DOHH2 (cell line): Measurements from ENCODE around the gene N4BP2L2.

Experiments
- H3F3A ChIP-seq: fragments of 200-600 bp; sonication (generic), shearing (Covaris generic); 2 replicates; pipeline ENCODE4 v1.6.0; 2016; ENCODE audit warnings: antibody characterized with exemption, mild to moderate bottlenecking; ENCODE audit not compliant: control insufficient read depth, insufficient read depth
- H3K27ac ChIP-seq: fragments of 200-600 bp; sonication (generic); 2 replicates; pipeline ENCODE4 v1.5.1; 2014; ENCODE audit warnings: low read depth, mild to moderate bottlenecking, low read length, moderate library complexity
- H3K27me3 ChIP-seq: fragments of 200-600 bp; sonication (generic); 2 replicates; pipeline ENCODE4 v1.6.1; 2014; ENCODE audit warnings: mild to moderate bottlenecking, low read length, mixed read lengths; ENCODE audit not compliant: control insufficient read depth
- H3K36me3 ChIP-seq: fragments of 200-600 bp; sonication (generic); 2 replicates; pipeline ENCODE4 v1.6.1; 2014; ENCODE audit warnings: mild to moderate bottlenecking, low read length, moderate library complexity, mixed read lengths; ENCODE audit not compliant: control insufficient read depth
- H3K4me1 ChIP-seq: fragments of 200-600 bp; sonication (generic); 2 replicates; pipeline ENCODE4 v1.6.1; 2014; ENCODE audit warnings: mild to moderate bottlenecking, low read length, mixed read lengths; ENCODE audit not compliant: control insufficient read depth
- H3K4me2 ChIP-seq: fragments of 200-600 bp; sonication (generic); 2 replicates; pipeline ENCODE4 v1.6.0; 2014; ENCODE audit warnings: mild to moderate bottlenecking, low read length, moderate library complexity
- H3K4me3 ChIP-seq: fragments of 200-600 bp; sonication (generic); 2 replicates; pipeline ENCODE4 v1.5.1; 2014; ENCODE audit warnings: mild to moderate bottlenecking, low read length, mixed read lengths
- H3K79me2 ChIP-seq: fragments of 200-600 bp; sonication (generic); 2 replicates; pipeline ENCODE4 v1.6.1; 2014; ENCODE audit warnings: mild to moderate bottlenecking, low read length, mixed read lengths; ENCODE audit not compliant: control insufficient read depth
- H3K9me2 ChIP-seq: fragments of 200-600 bp; sonication (generic); replicated peaks from 2 replicates; pipeline ENCODE4 v1.6.1; 2014; ENCODE audit warnings: mild to moderate bottlenecking, low read length, mixed read lengths; ENCODE audit not compliant: control insufficient read depth
- H3K9me3 ChIP-seq: fragments of 200-600 bp; sonication (generic); 2 replicates; pipeline ENCODE4 v1.6.1; 2014; ENCODE audit warnings: antibody characterized with exemption, low read length, mixed read lengths; ENCODE audit not compliant: control insufficient read depth, insufficient read depth
- H4K20me1 ChIP-seq: fragments of 200-600 bp; sonication (generic); 2 replicates; pipeline ENCODE4 v1.6.0; 2014; ENCODE audit warnings: low read depth, mild to moderate bottlenecking, antibody characterized with exemption, low read length, moderate library complexity; ENCODE audit not compliant: control insufficient read depth, insufficient read depth
- CTCF ChIP-seq: fragments of 200-600 bp; sonication (generic); IDR thresholded peaks from one replicate; pipeline ENCODE4 v1.5.1; 2014; ENCODE audit warnings: antibody characterized with exemption, mild to moderate bottlenecking, low read depth, low read length; ENCODE audit not compliant: poor library complexity, severe bottlenecking
- EZH2phosphoT487 ChIP-seq: fragments of 200-600 bp; sonication (generic); IDR thresholded peaks from 2 replicates; pipeline ENCODE4 v1.6.1; 2017; ENCODE audit warnings: borderline replicate concordance, mild to moderate bottlenecking, antibody characterized with exemption, low read length, moderate library complexity, mixed read lengths

N4BP2L2 gene

GRCh38 chr13:32497589-32497988 lies 41.0 kb downstream of the N4BP2L2 start:
- no peak for TF ChIP-seq CTCF
- no peak for TF ChIP-seq EZH2phosphoT487
- Histone ChIP-seq H3K79me2 (no peaks in the 10 kb centered on the region), H3K4me2 (no peak overlapping the region), H3K4me3 (no peak overlapping the region), H3K9me2 (no peaks in the 10 kb centered on the region), H3K9me3 (no peaks in the 10 kb centered on the region), H3K4me1 (no peaks in the 10 kb centered on the region), H3F3A (no peaks in the 10 kb centered on the region), H3K36me3 (no peaks in the 10 kb centered on the region), H3K27ac (no peak overlapping the region), H4K20me1 (no peaks in the 10 kb centered on the region), H3K27me3 (no peaks in the 10 kb centered on the region)

DNA sequence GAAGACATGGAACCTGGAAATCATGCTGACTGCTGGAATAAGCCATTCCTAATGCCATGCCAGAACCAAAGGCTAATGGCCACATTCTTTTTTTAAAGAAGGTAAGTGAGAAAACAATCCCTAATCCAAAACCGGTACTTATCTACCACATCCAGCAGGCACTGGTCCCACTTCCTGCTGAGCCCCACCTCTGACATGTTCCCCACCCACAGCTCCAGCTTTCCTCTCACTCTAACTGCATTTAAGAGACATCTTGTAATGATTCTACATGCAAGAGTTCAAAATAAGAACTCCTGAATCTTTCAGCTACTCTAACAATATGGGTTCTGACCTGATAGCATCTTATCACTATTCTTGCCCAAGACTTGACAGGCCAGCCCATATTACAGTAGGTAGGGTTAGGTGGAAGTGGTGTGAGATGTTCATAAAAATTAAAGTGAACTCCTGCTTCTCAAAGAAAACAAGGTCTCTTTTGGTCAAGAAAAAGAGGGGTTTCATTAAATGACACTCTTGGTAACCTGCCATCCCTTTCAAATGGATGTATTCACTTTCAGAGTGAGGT lies 41.9 kb downstream of the N4BP2L2 start:
- H3K27me3 ChIP-seq = no peaks in the 10 kb centered on the region
- H3K9me2 ChIP-seq = no peaks in the 10 kb centered on the region
- no peak overlapping the region for H3K27ac ChIP-seq
- H3K79me2 ChIP-seq = no peaks in the 10 kb centered on the region
- H3K4me2 ChIP-seq = no peak overlapping the region
- H4K20me1 ChIP-seq = no peaks in the 10 kb centered on the region
- no peaks in the 10 kb centered on the region for H3K36me3 ChIP-seq
- H3K4me1 ChIP-seq = no peaks in the 10 kb centered on the region
- H3K4me3 ChIP-seq = no peak overlapping the region
- no peaks in the 10 kb centered on the region for H3K9me3 ChIP-seq
- H3F3A ChIP-seq = no peaks in the 10 kb centered on the region
- TF ChIP-seq CTCF (no peak), EZH2phosphoT487 (no peak)

DNA sequence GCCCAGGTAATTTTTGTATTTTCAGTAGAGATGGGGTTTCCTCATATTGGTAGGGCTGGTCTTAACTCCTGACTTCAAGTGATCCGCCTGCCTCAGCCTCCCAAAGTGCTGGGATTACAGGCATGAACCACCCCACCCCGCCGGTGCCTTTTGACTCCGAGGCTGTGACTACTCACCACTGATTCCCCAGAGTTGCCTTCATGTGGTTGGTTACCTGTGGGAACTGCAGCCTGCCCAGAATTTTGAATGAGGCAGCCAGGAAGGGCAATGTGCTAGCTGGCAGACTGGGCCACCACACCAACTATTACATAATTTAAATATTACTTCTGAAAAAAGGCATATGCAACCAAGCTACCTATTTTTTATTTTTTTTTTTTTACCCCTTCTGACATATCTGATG lies 42.8 kb downstream of the N4BP2L2 start:
- no peaks in the 10 kb centered on the region for H3K79me2 ChIP-seq
- H3K27ac ChIP-seq = no peak overlapping the region
- no peaks in the 10 kb centered on the region for H3K36me3 ChIP-seq
- H3K9me3 ChIP-seq = no peaks in the 10 kb centered on the region
- no peaks in the 10 kb centered on the region for H3K27me3 ChIP-seq
- TF ChIP-seq CTCF (no peak), EZH2phosphoT487 (no peak)
- no peak overlapping the region for H3K4me3 ChIP-seq
- H4K20me1 ChIP-seq = no peaks in the 10 kb centered on the region
- no peaks in the 10 kb centered on the region for H3F3A ChIP-seq
- no peaks in the 10 kb centered on the region for H3K9me2 ChIP-seq
- H3K4me1 ChIP-seq = no peaks in the 10 kb centered on the region
- no peak overlapping the region for H3K4me2 ChIP-seq

- Histone ChIP-seq H3K9me3 (no peaks in the 10 kb centered on the region), H3K36me3 (no peaks in the 10 kb centered on the region), H3K4me2 (no peak overlapping the region), H4K20me1 (no peaks in the 10 kb centered on the region), H3F3A (no peaks in the 10 kb centered on the region), H3K27ac (no peak overlapping the region), H3K9me2 (no peaks in the 10 kb centered on the region), H3K4me3 (no peak overlapping the region), H3K4me1 (no peaks in the 10 kb centered on the region), H3K79me2 (no peaks in the 10 kb centered on the region), H3K27me3 (no peaks in the 10 kb centered on the region)
- TF ChIP-seq CTCF = no peak
- no peak for TF ChIP-seq EZH2phosphoT487
Observed at GRCh38 chr13:32495429-32495828, 43.2 kb downstream of the N4BP2L2 start.
